Activated CD4-positive, alpha-beta T cell treated with anti-CD3 and anti-CD28 coated beads for 36 hours (primary cell): ENCODE data around the gene CELF4. TPM values are rescaled to one million over a fixed set of nuclear protein-coding genes. Genes with fewer than 3 reads are reported as not detected.

Experiments used
- ATAC-seq: fragments of 200-7000 bp; cut with Tn5 transposase; one replicate; pipeline ENCODE4 v1.10.0; 2021; ENCODE audit warnings: mild to moderate bottlenecking, moderate library complexity
- CTCF ChIA-PET: fragments of 350-600 bp; sonication (Branson Sonifier 250); formaldehyde crosslinking; loops from one replicate; lab custom pipeline; 2021; ENCODE audit warnings: antibody characterized with exemption; lab: Charles Lee
- POLR2A ChIA-PET: fragments of 350-600 bp; sonication (Branson Sonifier 250); formaldehyde crosslinking; loops from one replicate; lab custom pipeline; 2021; ENCODE audit warnings: antibody characterized with exemption, inconsistent platforms; lab: Charles Lee
- DNase-seq: peaks from one replicate; pipeline ENCODE4 v3.0.0-alpha.2; 2020
- H3K27ac Mint-ChIP-seq: one replicate; pipeline ENCODE4 v1.8.0; 2021; ENCODE audit warnings: mixed read lengths
- H3K27me3 Mint-ChIP-seq: one replicate; pipeline ENCODE4 v1.8.0; 2021; ENCODE audit warnings: mixed read lengths
- H3K36me3 Mint-ChIP-seq: one replicate; pipeline ENCODE4 v1.8.0; 2021; ENCODE audit warnings: low read depth, mixed read lengths
- H3K4me1 Mint-ChIP-seq: one replicate; pipeline ENCODE4 v1.8.0; 2021; ENCODE audit warnings: mixed read lengths
- H3K4me3 Mint-ChIP-seq: one replicate; pipeline ENCODE4 v1.8.0; 2021; ENCODE audit warnings: mild to moderate bottlenecking, moderate library complexity, mixed read lengths
- H3K9me3 Mint-ChIP-seq: one replicate; pipeline ENCODE4 v1.8.0; 2021; ENCODE audit warnings: low read depth, mixed read lengths
- intact Hi-C, 2 experiments: fragments of 100-400 bp; cut with DNase I in 1 of 2; cut with micrococcal nuclease in 1 of 2; formaldehyde crosslinking; loops; one replicate each; pipeline versions ENCODE4 v1.14.2 to v1.15.1; 2022 to 2024; cut with DNase I, micrococcal nuclease
- total RNA-seq, 2 experiments: library from RNA; stranded (reverse); gene quantifications; one replicate each; pipeline ENCODE4 v1.2.3, GENCODE V29; 2021

The CELF4 gene
- total RNA-seq, 2 experiments from 2014 or later: not detected

DNA sequence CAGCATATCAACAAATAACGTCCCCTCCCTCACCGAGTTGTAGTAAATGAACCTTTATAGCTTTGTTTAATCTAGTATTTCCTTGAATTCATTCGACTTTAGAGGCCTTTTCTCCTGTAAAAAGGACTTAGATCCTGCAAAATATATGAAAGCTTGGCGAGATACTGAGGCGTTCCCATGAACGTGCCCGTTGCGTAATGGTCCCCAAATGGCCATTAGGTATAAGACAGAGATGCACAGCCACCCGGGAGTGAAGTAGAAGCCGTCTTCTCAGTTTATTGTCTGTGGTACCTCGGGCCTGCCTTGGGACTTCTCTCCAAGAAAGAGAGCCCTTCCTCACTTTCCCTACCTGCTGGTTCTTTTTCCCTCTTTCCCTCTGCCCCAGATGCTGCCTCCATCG is 310.6 kb downstream of the CELF4 start:
- CTCF ChIA-PET: no interaction called here
- Mint-ChIP-seq H3K4me1 (peaks cover 4% of the 10 kb centered on the region), H3K27me3 (peaks cover 33% of the 10 kb centered on the region), H3K36me3 (no peaks in the 10 kb centered on the region), H3K27ac (no peak overlapping the region), H3K4me3 (no peak overlapping the region), H3K9me3 (no peaks in the 10 kb centered on the region)
- POLR2A ChIA-PET: no interaction called here
- DNase-seq (no peak), ATAC-seq (no peak)
- intact Hi-C loops: no loop called here

GRCh38 chr18:37254236-37254754 is 311.3 kb downstream of the CELF4 start:
- Mint-ChIP-seq H3K27ac (no peak overlapping the region), H3K27me3 (peaks cover 33% of the 10 kb centered on the region), H3K4me1 (peaks cover 4% of the 10 kb centered on the region), H3K9me3 (no peaks in the 10 kb centered on the region), H3K36me3 (no peaks in the 10 kb centered on the region), H3K4me3 (no peak overlapping the region)
- ChIA-PET CTCF (no interaction called here), POLR2A (no interaction called here)
- intact Hi-C loops: no loop called here
- no peak for DNase-seq
- no peak for ATAC-seq

DNA sequence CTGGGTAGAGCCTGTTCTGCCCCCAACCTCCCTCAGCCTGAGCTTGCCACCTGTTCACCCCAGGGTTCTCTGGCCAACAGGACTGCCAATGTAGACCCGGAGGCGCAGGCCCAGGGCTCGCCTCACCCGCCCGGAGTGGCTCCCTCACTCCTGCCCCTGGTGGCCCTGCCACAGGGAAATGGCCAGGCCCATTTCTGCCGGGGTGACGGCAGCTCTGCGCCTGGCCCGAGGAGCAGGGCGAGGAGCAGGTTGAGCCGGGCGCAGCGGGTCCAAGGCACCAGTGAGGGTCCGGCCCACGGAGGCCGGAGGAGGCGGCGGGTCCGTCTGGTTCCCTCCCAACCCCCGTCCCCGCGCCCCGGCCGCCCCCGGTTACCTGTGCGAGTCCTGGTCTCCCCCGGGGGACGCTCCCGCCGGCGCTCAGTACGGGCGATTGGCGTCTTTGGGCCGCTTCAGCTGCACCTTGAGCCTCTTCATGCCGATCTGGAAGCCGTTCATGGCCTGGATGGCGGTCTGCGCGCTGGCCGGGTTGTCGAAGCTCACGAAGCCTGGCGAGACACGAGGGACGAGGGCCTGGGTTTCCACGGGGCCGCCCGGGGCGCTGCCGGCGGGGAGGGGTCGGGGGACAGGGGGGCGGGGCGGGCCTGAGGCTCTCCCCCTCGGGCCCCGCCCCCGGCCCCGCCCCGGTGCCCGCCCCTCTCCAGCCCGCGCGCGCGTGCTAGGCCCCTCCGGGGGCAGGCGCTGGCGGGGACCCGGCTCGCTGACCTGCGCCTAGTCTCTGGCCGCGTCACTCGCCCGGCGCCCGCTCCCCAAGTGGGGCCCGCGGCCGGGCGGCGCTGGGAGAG is 312.0 kb downstream of the CELF4 start:
- CTCF ChIA-PET: no interaction called here
- peaks cover 33% of the 10 kb centered on the region for H3K27me3 Mint-ChIP-seq
- no peaks in the 10 kb centered on the region for H3K36me3 Mint-ChIP-seq
- POLR2A ChIA-PET: no interaction called here
- H3K4me1 Mint-ChIP-seq: peaks cover 4% of the 10 kb centered on the region
- intact Hi-C loops: no loop called here
- H3K4me3 Mint-ChIP-seq: no peak overlapping the region
- DNase-seq (peak; percentile 22), ATAC-seq (peak; percentile 49)
- H3K9me3 Mint-ChIP-seq: no peaks in the 10 kb centered on the region
- no peak overlapping the region for H3K27ac Mint-ChIP-seq

DNA sequence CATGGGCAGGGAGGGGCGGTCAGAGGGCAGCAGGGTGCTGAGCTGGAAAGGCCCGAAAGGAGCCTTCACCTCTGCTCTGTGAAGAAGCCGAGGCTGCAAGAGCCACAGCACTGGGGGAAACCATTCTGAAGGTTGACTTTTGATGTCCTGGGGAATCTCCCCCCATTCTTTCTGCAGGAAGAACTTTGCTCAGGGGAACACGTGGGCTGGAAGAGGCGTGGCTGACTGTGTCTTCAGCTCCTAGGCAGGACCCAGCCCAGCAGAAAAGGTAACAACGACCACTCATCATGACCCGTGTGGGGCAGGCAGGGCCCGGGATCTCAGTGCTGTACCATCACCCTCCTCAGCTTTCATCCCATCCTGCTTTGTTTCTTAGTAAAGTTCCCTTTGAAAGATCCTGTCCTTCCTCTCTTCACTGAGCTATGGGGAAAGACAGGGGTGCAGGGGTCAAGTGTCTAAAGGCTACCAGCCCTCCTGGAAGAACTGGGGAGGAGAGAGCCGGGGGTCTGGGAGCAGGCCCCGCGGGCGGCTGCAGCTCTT is 312.7 kb downstream of the CELF4 start:
- ATAC-seq (no peak), DNase-seq (no peak)
- Mint-ChIP-seq H3K4me1 (peaks cover 4% of the 10 kb centered on the region), H3K27me3 (peaks cover 31% of the 10 kb centered on the region), H3K9me3 (no peaks in the 10 kb centered on the region), H3K36me3 (no peaks in the 10 kb centered on the region), H3K27ac (no peak overlapping the region), H3K4me3 (no peak overlapping the region)
- intact Hi-C loops: no loop called here
- ChIA-PET CTCF (no interaction called here), POLR2A (no interaction called here)

GRCh38 chr18:37252342-37252741 is 313.3 kb downstream of the CELF4 start:
- POLR2A ChIA-PET: no interaction called here
- H3K4me3 Mint-ChIP-seq: no peak overlapping the region

DNA sequence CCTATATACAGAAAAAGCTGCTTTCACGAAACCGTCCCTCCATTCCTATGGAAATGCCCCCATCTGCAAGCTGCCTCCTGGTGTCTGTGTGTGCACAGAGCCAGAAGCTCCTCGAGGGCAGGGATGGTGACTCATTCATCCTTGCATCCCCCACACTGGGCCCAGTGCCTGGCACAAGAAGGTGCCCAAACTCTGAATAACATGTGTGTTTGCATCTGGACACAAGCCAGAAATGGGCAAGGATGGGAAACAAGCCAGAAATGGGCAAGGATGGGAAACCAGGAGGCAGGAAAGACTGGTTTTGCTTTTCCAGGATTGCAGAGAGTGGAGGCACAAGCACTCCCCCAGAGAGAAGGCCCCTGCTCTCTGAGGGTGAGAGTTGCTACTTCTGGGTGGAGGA is 313.9 kb downstream of the CELF4 start:
- ATAC-seq: no peak
- peaks cover 35% of the 10 kb centered on the region for H3K27me3 Mint-ChIP-seq
- POLR2A ChIA-PET: no interaction called here
- H3K9me3 Mint-ChIP-seq: peaks cover 1% of the 10 kb centered on the region
- H3K4me3 Mint-ChIP-seq: no peak overlapping the region
- intact Hi-C loops: no loop called here
- no peaks in the 10 kb centered on the region for H3K36me3 Mint-ChIP-seq
- CTCF ChIA-PET: interaction anchor here (0.7 kb wide), 1 partner anchor 215 kb away, joined by 3 read pairs; no protein-coding TSS in a partner anchor
- DNase-seq: no peak
- peaks cover 4% of the 10 kb centered on the region for H3K4me1 Mint-ChIP-seq
- H3K27ac Mint-ChIP-seq: no peak overlapping the region

More at GRCh38 chr18:37252342-37252741, 313.3 kb downstream of the CELF4 start:
- peaks cover 4% of the 10 kb centered on the region for H3K4me1 Mint-ChIP-seq
- no peak overlapping the region for H3K27ac Mint-ChIP-seq
- ATAC-seq (no peak), DNase-seq (no peak)
- H3K27me3 Mint-ChIP-seq: peaks cover 31% of the 10 kb centered on the region
- CTCF ChIA-PET: no interaction called here
- no peaks in the 10 kb centered on the region for H3K36me3 Mint-ChIP-seq
- intact Hi-C loops: no loop called here
- H3K9me3 Mint-ChIP-seq: no peaks in the 10 kb centered on the region

GRCh38 chr18:37249895-37250618 is 315.5 kb downstream of the CELF4 start:
- DNase-seq (no peak), ATAC-seq (no peak)
- ChIA-PET CTCF (no interaction called here), POLR2A (no interaction called here)
- intact Hi-C loops: no loop called here
- H3K4me1 Mint-ChIP-seq: peaks cover 4% of the 10 kb centered on the region
- H3K9me3 Mint-ChIP-seq: peaks cover 2% of the 10 kb centered on the region
- H3K27me3 Mint-ChIP-seq: peaks cover 33% of the 10 kb centered on the region
- H3K27ac Mint-ChIP-seq: no peak overlapping the region
- no peak overlapping the region for H3K4me3 Mint-ChIP-seq
- no peaks in the 10 kb centered on the region for H3K36me3 Mint-ChIP-seq

DNA sequence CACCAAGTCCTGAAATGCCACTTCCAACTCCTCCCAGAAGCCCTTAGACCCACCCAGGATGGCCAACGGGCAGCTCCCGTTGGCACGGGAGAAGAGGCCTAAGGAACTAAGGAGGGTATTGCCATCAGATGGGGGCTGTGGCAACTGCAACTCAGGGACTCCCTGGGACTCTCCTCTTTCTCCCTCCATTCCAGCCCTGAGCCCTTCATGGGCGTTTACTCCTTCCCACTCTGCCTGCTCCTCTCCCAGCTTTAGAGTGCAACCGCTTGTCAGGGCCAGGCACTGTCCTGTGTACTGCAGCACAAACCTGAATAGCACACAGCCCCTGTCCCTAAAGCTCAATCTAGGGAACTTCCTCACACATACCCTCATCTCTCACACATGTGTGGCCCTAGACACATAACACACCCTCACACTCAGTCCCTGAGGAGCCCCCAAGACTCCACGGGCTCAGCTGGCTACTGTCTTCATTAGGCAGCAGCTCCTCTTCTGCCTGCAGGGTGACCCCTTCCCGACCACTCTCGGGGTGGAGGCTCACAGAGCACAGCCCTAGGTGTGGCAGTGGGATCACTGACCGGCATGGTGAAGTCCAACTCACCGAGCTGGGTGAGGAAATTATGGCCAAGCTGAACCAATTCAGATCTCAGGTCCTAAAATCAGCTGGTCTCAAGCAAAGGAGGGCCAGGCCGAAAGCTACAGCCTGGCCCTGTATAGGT is 316.3 kb downstream of the CELF4 start:
- Mint-ChIP-seq H3K27me3 (peaks cover 31% of the 10 kb centered on the region), H3K27ac (no peak overlapping the region), H3K4me1 (no peaks in the 10 kb centered on the region), H3K36me3 (no peaks in the 10 kb centered on the region), H3K4me3 (no peak overlapping the region), H3K9me3 (peaks cover 2% of the 10 kb centered on the region)
- DNase-seq (no peak), ATAC-seq (no peak)
- CTCF ChIA-PET: no interaction called here
- intact Hi-C loops: no loop called here
- POLR2A ChIA-PET: no interaction called here

GRCh38 chr18:37248281-37248680 is 317.3 kb downstream of the CELF4 start:
- peaks cover 2% of the 10 kb centered on the region for H3K4me1 Mint-ChIP-seq
- ATAC-seq: no peak
- H3K36me3 Mint-ChIP-seq: no peaks in the 10 kb centered on the region
- intact Hi-C loops: no loop called here
- peaks cover 36% of the 10 kb centered on the region for H3K27me3 Mint-ChIP-seq
- no peak overlapping the region for H3K27ac Mint-ChIP-seq
- no peak overlapping the region for H3K4me3 Mint-ChIP-seq
- DNase-seq: no peak
- ChIA-PET POLR2A (no interaction called here), CTCF (no interaction called here)
- H3K9me3 Mint-ChIP-seq: peaks cover 2% of the 10 kb centered on the region

DNA sequence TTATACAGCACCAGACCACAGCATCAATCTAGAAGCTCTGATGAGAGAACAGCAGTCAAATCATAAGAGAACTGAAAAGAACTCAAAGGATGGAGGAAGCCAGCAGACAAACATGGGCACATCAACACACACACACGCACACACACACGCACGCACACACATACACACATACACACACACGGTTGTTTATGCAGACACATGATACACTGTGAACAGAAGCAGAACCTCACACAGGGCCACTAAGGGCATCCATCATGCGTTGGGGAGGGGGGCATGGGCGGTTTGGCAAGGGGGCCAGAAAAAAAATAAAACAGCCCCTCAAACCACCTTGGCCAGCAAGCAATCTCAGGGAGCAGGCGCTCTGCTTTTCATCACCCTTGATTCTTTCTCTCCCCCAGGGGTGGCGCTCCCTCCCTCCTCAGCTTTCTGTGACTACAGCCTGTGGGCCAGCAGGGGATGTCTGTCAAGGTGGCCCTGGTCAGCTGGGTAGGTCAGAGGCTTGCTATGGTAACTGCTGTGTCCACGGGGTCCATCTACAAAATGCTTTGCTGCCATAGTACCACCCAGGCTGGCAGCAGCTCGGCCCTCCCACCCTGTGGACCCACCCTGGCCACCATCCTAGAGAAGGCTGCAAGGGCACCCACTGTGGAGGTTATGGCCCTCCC is 318.0 kb downstream of the CELF4 start:
- Mint-ChIP-seq H3K4me3 (no peak overlapping the region), H3K27ac (no peak overlapping the region), H3K4me1 (peaks cover 2% of the 10 kb centered on the region), H3K36me3 (no peaks in the 10 kb centered on the region), H3K9me3 (peaks cover 2% of the 10 kb centered on the region), H3K27me3 (peaks cover 34% of the 10 kb centered on the region)
- intact Hi-C loops: no loop called here
- POLR2A ChIA-PET: no interaction called here
- DNase-seq: no peak
- ATAC-seq: no peak
- CTCF ChIA-PET: no interaction called here

- Mint-ChIP-seq H3K4me1 (peaks cover 2% of the 10 kb centered on the region), H3K36me3 (no peaks in the 10 kb centered on the region), H3K4me3 (no peak overlapping the region), H3K27me3 (peaks cover 29% of the 10 kb centered on the region), H3K27ac (no peak overlapping the region), H3K9me3 (peaks cover 2% of the 10 kb centered on the region)
- no peak for DNase-seq
- no peak for ATAC-seq
- ChIA-PET CTCF (no interaction called here), POLR2A (no interaction called here)
- intact Hi-C loops: no loop called here
Measured at GRCh38 chr18:37246779-37247340, 318.7 kb downstream of the CELF4 start.
